Loucy (cell line): Measurements from ENCODE around the gene PAPSS2.

Source experiments
- H2AFZ ChIP-seq: fragments of 200-600 bp; sonication (generic); 2 replicates; pipeline ENCODE4 v1.6.0; 2016; ENCODE audit warnings: antibody characterized with exemption, mild to moderate bottlenecking, low read length, moderate library complexity
- H3F3A ChIP-seq: fragments of 200-600 bp; 2 replicates; pipeline ENCODE4 v1.6.0; 2016; ENCODE audit warnings: antibody characterized with exemption, low read depth, mild to moderate bottlenecking
- H3K27me3 ChIP-seq: fragments of 200-600 bp; sonication (generic); 2 replicates; pipeline ENCODE4 v1.6.1; 2014; ENCODE audit warnings: low read length, mild to moderate bottlenecking; ENCODE audit not compliant: insufficient read depth, poor library complexity, severe bottlenecking
- H3K36me3 ChIP-seq: fragments of 200-600 bp; sonication (generic); 2 replicates; pipeline ENCODE4 v1.6.1; 2016; ENCODE audit warnings: low read length; ENCODE audit not compliant: insufficient read depth
- H3K4me1 ChIP-seq: fragments of 200-600 bp; sonication (generic); 2 replicates; pipeline ENCODE4 v1.5.1; 2014; ENCODE audit warnings: low read length, mild to moderate bottlenecking; ENCODE audit not compliant: insufficient read depth, poor library complexity, severe bottlenecking
- H3K4me2 ChIP-seq: fragments of 200-600 bp; sonication (generic); 2 replicates; pipeline ENCODE4 v1.6.0; 2014; ENCODE audit warnings: antibody characterized with exemption, low read length, low read depth, mild to moderate bottlenecking; ENCODE audit not compliant: poor library complexity, severe bottlenecking
- H3K4me3 ChIP-seq: fragments of 200-600 bp; sonication (generic); 2 replicates; pipeline ENCODE4 v1.5.1; 2014; ENCODE audit warnings: low read length, mild to moderate bottlenecking, mixed read lengths; ENCODE audit not compliant: poor library complexity, severe bottlenecking
- H3K79me2 ChIP-seq: fragments of 200-600 bp; sonication (generic); 2 replicates; pipeline ENCODE4 v1.6.1; 2014; ENCODE audit warnings: low read length; ENCODE audit not compliant: insufficient read depth
- H3K9ac ChIP-seq: fragments of 200-600 bp; sonication (generic); 2 replicates; pipeline ENCODE4 v1.6.0; 2014; ENCODE audit warnings: mild to moderate bottlenecking, low read depth, low read length, moderate library complexity; ENCODE audit not compliant: poor library complexity, severe bottlenecking
- H3K9me2 ChIP-seq: fragments of 200-600 bp; sonication (generic); replicated peaks from 2 replicates; pipeline ENCODE4 v1.6.1; 2016; ENCODE audit warnings: low read depth, low read length, mixed read lengths
- H3K9me3 ChIP-seq: fragments of 200-600 bp; sonication (generic); 2 replicates; pipeline ENCODE4 v1.6.1; 2014; ENCODE audit warnings: mild to moderate bottlenecking, antibody characterized with exemption, low read length, low read depth; ENCODE audit not compliant: insufficient read depth
- H4K20me1 ChIP-seq: fragments of 200-600 bp; sonication (generic); 2 replicates; pipeline ENCODE4 v1.6.0; 2014; ENCODE audit warnings: antibody characterized with exemption, low read length, mild to moderate bottlenecking; ENCODE audit not compliant: insufficient read depth, poor library complexity, severe bottlenecking
- EZH2phosphoT487 ChIP-seq: fragments of 200-600 bp; IDR thresholded peaks from 2 replicates; pipeline ENCODE4 v1.6.1; 2018; ENCODE audit warnings: antibody characterized with exemption, mild to moderate bottlenecking, moderate library complexity, borderline replicate concordance
- TF ChIP-seq, protein P1 (sequence below): fragments of 200-600 bp; sonication (generic); conservative IDR thresholded peaks from 2 replicates; pipeline ENCODE4 v1.5.1; 2014; ENCODE audit warnings: mild to moderate bottlenecking, antibody characterized with exemption, low read length

PAPSS2 gene

DNA sequence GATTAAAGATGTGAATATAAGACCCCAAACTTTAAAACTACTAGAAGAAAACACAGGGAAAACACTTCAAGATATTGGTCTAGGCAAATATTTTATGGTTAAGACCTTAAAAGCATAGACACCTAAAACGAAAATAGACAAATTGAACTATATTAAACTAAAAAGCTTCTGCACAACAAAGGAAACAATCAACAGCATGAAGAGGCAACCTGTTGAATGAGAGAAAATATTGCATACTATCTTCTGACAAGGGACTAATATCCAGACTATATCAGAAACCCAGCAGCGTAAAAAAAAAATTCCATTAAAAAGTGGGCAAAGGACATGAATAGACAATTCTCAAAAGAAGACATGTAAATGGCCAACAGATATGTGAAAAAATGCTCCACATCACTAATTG is 18.6 kb downstream of the PAPSS2 start:
- no peaks in the 10 kb centered on the region for H3K36me3 ChIP-seq
- no peaks in the 10 kb centered on the region for H3K27me3 ChIP-seq
- H3K79me2 ChIP-seq: no peaks in the 10 kb centered on the region
- TF ChIP-seq, protein P1, sequence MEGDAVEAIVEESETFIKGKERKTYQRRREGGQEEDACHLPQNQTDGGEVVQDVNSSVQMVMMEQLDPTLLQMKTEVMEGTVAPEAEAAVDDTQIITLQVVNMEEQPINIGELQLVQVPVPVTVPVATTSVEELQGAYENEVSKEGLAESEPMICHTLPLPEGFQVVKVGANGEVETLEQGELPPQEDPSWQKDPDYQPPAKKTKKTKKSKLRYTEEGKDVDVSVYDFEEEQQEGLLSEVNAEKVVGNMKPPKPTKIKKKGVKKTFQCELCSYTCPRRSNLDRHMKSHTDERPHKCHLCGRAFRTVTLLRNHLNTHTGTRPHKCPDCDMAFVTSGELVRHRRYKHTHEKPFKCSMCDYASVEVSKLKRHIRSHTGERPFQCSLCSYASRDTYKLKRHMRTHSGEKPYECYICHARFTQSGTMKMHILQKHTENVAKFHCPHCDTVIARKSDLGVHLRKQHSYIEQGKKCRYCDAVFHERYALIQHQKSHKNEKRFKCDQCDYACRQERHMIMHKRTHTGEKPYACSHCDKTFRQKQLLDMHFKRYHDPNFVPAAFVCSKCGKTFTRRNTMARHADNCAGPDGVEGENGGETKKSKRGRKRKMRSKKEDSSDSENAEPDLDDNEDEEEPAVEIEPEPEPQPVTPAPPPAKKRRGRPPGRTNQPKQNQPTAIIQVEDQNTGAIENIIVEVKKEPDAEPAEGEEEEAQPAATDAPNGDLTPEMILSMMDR: no peak
- no peak for TF ChIP-seq EZH2phosphoT487
- no peak overlapping the region for H3K4me2 ChIP-seq
- H3K9me2 ChIP-seq: no peaks in the 10 kb centered on the region
- H3K4me1 ChIP-seq: peaks cover 1% of the 10 kb centered on the region
- no peak overlapping the region for H2AFZ ChIP-seq
- H3F3A ChIP-seq: no peaks in the 10 kb centered on the region
- no peaks in the 10 kb centered on the region for H3K9me3 ChIP-seq
- no peak overlapping the region for H3K4me3 ChIP-seq
- H3K9ac ChIP-seq: no peak overlapping the region
- no peaks in the 10 kb centered on the region for H4K20me1 ChIP-seq

DNA sequence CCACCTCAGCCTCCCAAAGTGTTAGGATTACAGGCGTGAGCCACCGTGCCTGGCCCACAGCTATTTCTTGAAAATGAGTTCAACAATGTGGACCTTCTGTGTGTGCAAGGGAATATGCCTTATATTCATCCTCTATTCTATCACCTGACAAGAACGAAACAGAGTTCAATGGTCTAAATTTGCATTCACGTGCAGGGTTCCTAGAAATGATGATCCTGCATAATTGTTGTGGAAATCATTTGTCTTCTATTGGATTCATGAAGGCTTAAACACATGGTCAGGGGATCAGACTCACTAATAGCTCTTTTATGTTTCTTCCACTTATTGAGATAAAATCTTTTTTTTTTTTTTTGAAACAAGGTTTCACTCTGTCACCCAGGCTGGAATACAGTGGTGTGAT is 23.7 kb downstream of the PAPSS2 start:
- no peak overlapping the region for H3K4me2 ChIP-seq
- H3K4me1 ChIP-seq: no peaks in the 10 kb centered on the region
- no peak overlapping the region for H2AFZ ChIP-seq
- H4K20me1 ChIP-seq: no peaks in the 10 kb centered on the region
- no peaks in the 10 kb centered on the region for H3K9me2 ChIP-seq
- no peaks in the 10 kb centered on the region for H3K27me3 ChIP-seq
- H3F3A ChIP-seq: no peaks in the 10 kb centered on the region
- no peak for TF ChIP-seq EZH2phosphoT487
- TF ChIP-seq, protein P1: no peak
- no peaks in the 10 kb centered on the region for H3K9me3 ChIP-seq
- no peaks in the 10 kb centered on the region for H3K79me2 ChIP-seq
- no peak overlapping the region for H3K9ac ChIP-seq
- no peak overlapping the region for H3K4me3 ChIP-seq
- H3K36me3 ChIP-seq: no peaks in the 10 kb centered on the region

DNA sequence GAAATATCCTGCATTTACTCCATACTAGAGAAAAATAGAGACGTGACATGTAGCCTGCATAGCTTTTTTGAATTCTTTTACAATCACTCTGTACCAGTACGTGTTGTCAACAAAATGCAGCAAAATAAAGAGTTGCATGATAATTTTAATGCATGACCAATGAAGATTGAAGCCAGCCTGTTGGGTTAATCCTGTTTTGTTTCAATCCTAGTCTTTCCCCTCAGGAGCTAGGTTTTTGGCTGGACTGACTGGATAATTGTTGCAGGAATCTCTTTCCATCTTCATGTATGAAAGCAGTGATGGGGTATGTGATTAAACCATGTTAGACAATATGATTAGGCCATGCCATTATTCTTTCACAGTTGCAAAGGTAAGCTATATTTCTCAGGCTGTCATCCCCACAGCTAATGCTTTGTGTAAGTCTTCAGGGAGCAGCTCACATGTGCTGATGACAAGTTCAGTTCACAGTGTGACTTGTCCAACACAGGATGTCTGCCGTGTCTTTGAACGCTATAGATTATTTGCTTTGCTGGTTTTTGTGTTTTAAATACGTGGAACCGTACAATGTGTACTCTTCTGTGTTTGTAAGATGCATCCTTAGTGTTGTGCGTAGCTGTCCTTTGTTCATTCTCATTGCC is 24.4 kb downstream of the PAPSS2 start:
- no peak overlapping the region for H3K4me3 ChIP-seq
- no peaks in the 10 kb centered on the region for H3K27me3 ChIP-seq
- H3K9ac ChIP-seq: no peak overlapping the region
- H3F3A ChIP-seq: no peaks in the 10 kb centered on the region
- H2AFZ ChIP-seq: no peak overlapping the region
- no peaks in the 10 kb centered on the region for H3K9me3 ChIP-seq
- H4K20me1 ChIP-seq: no peaks in the 10 kb centered on the region
- H3K36me3 ChIP-seq: no peaks in the 10 kb centered on the region
- H3K9me2 ChIP-seq: no peaks in the 10 kb centered on the region
- no peak overlapping the region for H3K4me2 ChIP-seq
- H3K79me2 ChIP-seq: no peaks in the 10 kb centered on the region
- H3K4me1 ChIP-seq: no peaks in the 10 kb centered on the region
- TF ChIP-seq, protein P1: no peak
- no peak for TF ChIP-seq EZH2phosphoT487
